Lung (tissue), 12 donors: ENCODE measurements around the gene SHB. TPM values are rescaled to one million over a fixed set of nuclear protein-coding genes. Genes with fewer than 3 reads are reported as not detected.
A peak's percentile ranks its signal among the peaks of the same experiment; 100 is the strongest.

Experiments used
- ATAC-seq: fragments of 200-7000 bp; cut with Tn5 transposase; one replicate; pipeline ENCODE4 v1.9.1; 2020; ENCODE audit warnings: moderate number of reproducible peaks; ENCODE audit not compliant: insufficient read depth, low FRiP score
- DNase-seq, 3 donors: peaks; one replicate each; pipeline ENCODE4 v3.0.0-alpha.2; 2013 to 2017
- H3K27ac ChIP-seq, 2 donors: one replicate each; pipeline ENCODE4 v1.5.1; 2013; ENCODE audit warnings: mild to moderate bottlenecking in 2 of 2, moderate library complexity in 2 of 2, control low read depth in 1 of 2, inconsistent platforms in 1 of 2, low read depth in 1 of 2, low read length in 1 of 2
- H3K27me3 ChIP-seq, 3 donors: one replicate each; pipeline ENCODE4 v1.5.1; 2013; ENCODE audit warnings: low read length in 2 of 3; ENCODE audit not compliant: control insufficient read depth in 3 of 3, insufficient read depth in 3 of 3
- H3K36me3 ChIP-seq, 4 donors: one replicate each; pipeline ENCODE4 v1.5.1; 2013; ENCODE audit warnings: low read length in 4 of 4, mild to moderate bottlenecking in 1 of 4, moderate library complexity in 1 of 4; ENCODE audit not compliant: control insufficient read depth in 4 of 4, insufficient read depth in 4 of 4
- H3K4me1 ChIP-seq, 5 donors: one replicate each; pipeline ENCODE4 v1.5.1; 2013; ENCODE audit warnings: low read length in 5 of 5, mild to moderate bottlenecking in 2 of 5, moderate library complexity in 1 of 5; ENCODE audit not compliant: control insufficient read depth in 5 of 5, insufficient read depth in 5 of 5
- H3K4me3 ChIP-seq: one replicate; pipeline ENCODE4 v1.5.1; 2013; ENCODE audit warnings: mild to moderate bottlenecking, control low read depth, moderate library complexity
- H3K9ac ChIP-seq, 2 donors: one replicate each; pipeline ENCODE4 v1.5.1; 2013; ENCODE audit warnings: low read length in 2 of 2, control low read depth in 1 of 2; ENCODE audit not compliant: insufficient read depth in 1 of 2
- H3K9me3 ChIP-seq, 4 donors: one replicate each; pipeline ENCODE4 v1.5.1; 2013; ENCODE audit warnings: low read length in 3 of 4, mild to moderate bottlenecking in 1 of 4, moderate library complexity in 1 of 4; ENCODE audit not compliant: control insufficient read depth in 4 of 4, insufficient read depth in 3 of 4
- WGBS, 2 donors: extraction: QIAGEN DNeasy Blood & Tissue Kit; methylation state at CpG; one replicate each; pipeline ENCODE4 v1.1.7; 2013; 5-methylcytosine and 5-hydroxymethylcytosine counted together
- polyA plus RNA-seq, 2 donors: library from polyadenylated mRNA; stranded (reverse); fragments of 200-250 nt; gene quantifications; one replicate each; pipeline ENCODE4 v1.2.1, GENCODE V29; 2013
- total RNA-seq, 2 donors: library from RNA; depleted of rRNA in 1 of 2; stranded (reverse); fragments of >200 nt in 1 of 2; gene quantifications; one replicate each; pipeline ENCODE4 v1.2.1, GENCODE V29; 2014 to 2021
- TF ChIP-seq, protein P1 (sequence below): IDR thresholded peaks from 2 replicates; pipeline ENCODE4 v1.5.1; 2012; ENCODE audit warnings: mild to moderate bottlenecking; ENCODE audit errors: control extremely low read depth, extremely low read depth
- donor health status: control.
- donor health status: control.
- donor health status: Bipolar disorder and iron deficiency.
- donor health status: healthy.
- donor health status: DM: yes; HTN: yes; CAD: no.

The SHB gene
- total and polyA plus RNA-seq, 4 donors = 10.8 to 32.3 (median 14.4) TPM

DNA sequence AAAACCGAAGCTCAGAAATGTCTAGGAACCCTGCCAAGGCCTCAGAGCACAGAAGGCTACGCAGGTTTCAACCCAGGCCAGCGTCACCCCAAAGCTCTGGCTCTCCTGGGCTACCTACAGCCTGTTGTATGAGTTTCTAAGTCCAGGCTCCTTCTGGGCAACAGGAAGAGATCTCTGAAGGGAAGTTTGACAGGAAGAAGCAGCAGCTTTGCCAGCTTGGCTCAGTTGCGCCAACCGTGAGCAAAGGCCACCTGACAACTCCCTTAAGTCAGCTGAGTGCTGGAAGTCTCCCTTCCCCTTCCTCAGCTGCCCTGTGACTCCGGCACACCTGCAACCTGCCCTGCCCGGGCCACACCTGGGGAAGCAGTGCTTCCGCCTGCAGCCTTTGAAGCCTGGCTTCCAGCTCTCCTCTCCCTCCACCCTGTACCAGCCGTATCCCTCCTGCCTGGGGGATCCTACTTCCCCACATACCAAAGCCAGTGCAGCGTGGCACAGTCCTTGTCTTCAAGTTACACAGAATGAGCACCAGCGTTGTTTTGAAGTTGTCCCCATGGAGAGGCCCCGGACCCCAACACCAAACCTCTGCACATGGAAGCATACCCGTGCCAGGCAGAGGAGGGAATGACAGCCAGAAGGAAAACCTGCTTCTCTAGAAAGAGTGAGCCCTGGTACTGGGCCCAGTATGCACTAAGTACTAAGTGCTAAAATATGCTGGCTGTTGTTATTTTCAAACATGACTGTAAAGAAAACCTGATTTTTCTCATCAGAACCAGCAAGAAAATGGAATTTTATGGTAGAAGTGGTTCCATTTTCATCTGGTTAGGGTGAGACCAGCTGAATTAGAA is 36.5 kb downstream of the SHB start:
- DNase-seq (no peak), ATAC-seq (peak; percentile 34)
- WGBS, 2 donors = 46 to 53% methylated on average over 13 of the region's 13 CpGs
- Histone ChIP-seq H3K9me3 (no peaks in the 10 kb centered on the region), H3K27ac (peak overlapping the region in 1 of 2 donors; percentile 69), H3K9ac (no peak overlapping the region), H3K27me3 (no peaks in the 10 kb centered on the region), H3K36me3 (no peaks in the 10 kb centered on the region), H3K4me3 (no peak overlapping the region), H3K4me1 (peaks cover 0 to 30% (median 17%) of the 10 kb centered on the region in 5 donors)
- TF ChIP-seq, protein P1, sequence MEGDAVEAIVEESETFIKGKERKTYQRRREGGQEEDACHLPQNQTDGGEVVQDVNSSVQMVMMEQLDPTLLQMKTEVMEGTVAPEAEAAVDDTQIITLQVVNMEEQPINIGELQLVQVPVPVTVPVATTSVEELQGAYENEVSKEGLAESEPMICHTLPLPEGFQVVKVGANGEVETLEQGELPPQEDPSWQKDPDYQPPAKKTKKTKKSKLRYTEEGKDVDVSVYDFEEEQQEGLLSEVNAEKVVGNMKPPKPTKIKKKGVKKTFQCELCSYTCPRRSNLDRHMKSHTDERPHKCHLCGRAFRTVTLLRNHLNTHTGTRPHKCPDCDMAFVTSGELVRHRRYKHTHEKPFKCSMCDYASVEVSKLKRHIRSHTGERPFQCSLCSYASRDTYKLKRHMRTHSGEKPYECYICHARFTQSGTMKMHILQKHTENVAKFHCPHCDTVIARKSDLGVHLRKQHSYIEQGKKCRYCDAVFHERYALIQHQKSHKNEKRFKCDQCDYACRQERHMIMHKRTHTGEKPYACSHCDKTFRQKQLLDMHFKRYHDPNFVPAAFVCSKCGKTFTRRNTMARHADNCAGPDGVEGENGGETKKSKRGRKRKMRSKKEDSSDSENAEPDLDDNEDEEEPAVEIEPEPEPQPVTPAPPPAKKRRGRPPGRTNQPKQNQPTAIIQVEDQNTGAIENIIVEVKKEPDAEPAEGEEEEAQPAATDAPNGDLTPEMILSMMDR = no peak

DNA sequence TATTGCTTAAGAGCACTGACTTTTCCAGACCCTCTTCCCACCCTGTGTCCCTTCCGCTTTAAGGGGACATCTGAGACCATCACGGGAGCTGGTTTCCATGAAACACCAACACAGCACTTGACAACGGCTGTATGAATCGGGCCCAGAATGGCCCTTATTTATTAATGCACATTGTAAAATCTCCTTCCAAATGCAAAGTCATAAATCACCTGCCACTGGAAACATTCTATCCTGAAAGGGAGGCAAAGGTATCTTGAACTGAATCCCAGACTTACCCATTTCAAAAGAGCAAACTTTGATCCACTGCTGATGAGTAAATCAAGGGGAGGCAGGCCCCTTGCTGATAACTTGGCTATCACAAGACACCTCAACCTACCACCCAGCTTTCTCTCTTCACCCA is 37.4 kb downstream of the SHB start:
- WGBS, 2 donors = 84 to 88% methylated on average over 4 of the region's 4 CpGs
- TF ChIP-seq, protein P1 = no peak

DNA sequence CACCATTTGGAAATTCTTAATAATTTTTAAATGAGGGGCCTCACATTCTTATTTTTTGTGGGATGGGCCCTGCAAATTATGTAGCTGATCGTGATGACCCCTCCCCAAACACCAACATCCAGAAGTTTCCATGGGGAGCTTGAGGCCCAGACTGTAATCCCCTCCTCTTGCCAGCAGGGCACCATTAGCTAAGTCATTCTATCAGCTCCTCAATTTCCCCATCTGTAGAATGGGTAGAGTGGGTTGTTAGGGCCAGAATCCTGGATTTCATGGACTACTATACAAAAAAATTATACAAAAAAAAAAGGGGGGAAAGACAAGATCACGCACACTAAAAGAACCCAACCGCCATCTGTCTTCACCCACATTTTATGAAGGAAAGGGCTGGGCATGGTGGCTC is 38.4 kb downstream of the SHB start:
- TF ChIP-seq, protein P1 = no peak
- Histone ChIP-seq H3K9me3 (no peaks in the 10 kb centered on the region), H3K27me3 (no peaks in the 10 kb centered on the region), H3K36me3 (no peaks in the 10 kb centered on the region), H3K4me1 (peaks cover 13 to 41% (median 31%) of the 10 kb centered on the region in 5 donors), H3K4me3 (no peak overlapping the region), H3K27ac (no peak overlapping the region), H3K9ac (no peak overlapping the region)
- DNase-seq = no peak
- WGBS, 2 donors = 95 to 96% methylated on average over 3 of the region's 3 CpGs
- no peak for ATAC-seq

More for the DNA sequence above, 37.4 kb downstream of the SHB start:
- H3K4me1 ChIP-seq = peaks cover 4 to 36% (median 22%) of the 10 kb centered on the region in 5 donors
- no peaks in the 10 kb centered on the region for H3K36me3 ChIP-seq
- ATAC-seq = no peak
- H3K4me3 ChIP-seq = no peak overlapping the region
- H3K9me3 ChIP-seq = no peaks in the 10 kb centered on the region
- peak overlapping the region in 1 of 2 donors; percentile 69 for H3K27ac ChIP-seq
- no peak overlapping the region for H3K9ac ChIP-seq
- no peak for DNase-seq
- H3K27me3 ChIP-seq = no peaks in the 10 kb centered on the region
